ENCODE results near the gene PGP. TPM values are rescaled to one million over a fixed set of nuclear protein-coding genes. Genes with fewer than 3 reads are reported as not detected.

PGP gene
- total RNA-seq, 1 experiment from 2014 or later = 32.6 TPM

DNA sequence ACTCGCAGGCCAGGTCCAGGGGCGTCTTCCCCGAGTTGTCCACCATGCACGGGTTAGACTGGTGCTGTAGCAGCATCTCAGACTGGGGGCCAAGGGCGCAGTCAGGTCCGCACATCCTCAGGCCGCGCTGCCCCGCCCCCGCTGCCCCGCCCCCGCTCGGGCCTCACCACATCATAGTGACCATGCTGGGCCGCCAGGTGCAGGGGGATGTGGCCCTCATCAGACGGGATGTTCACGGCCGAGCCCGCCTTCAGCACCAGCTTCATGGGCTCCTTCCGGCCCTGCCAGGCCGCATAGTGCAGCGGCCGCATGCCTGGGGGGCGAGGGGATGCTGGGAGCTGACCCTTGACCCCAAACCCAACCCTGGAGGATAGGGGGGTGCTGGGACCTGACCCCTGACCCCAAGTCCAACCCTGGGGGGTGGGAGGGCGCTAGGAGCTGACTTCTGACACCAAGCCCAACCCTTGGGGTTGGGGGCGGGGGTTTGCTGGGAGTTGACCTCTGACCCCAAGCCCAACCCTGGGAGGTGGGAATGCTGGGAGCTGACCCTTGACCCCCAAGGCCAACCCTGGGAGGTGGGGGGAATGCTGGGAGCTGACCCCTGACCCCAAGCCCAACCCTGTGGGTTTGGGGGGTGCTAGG is 25.3 kb downstream of the PGP start (continued):
- TF ChIP-seq, protein P1, sequence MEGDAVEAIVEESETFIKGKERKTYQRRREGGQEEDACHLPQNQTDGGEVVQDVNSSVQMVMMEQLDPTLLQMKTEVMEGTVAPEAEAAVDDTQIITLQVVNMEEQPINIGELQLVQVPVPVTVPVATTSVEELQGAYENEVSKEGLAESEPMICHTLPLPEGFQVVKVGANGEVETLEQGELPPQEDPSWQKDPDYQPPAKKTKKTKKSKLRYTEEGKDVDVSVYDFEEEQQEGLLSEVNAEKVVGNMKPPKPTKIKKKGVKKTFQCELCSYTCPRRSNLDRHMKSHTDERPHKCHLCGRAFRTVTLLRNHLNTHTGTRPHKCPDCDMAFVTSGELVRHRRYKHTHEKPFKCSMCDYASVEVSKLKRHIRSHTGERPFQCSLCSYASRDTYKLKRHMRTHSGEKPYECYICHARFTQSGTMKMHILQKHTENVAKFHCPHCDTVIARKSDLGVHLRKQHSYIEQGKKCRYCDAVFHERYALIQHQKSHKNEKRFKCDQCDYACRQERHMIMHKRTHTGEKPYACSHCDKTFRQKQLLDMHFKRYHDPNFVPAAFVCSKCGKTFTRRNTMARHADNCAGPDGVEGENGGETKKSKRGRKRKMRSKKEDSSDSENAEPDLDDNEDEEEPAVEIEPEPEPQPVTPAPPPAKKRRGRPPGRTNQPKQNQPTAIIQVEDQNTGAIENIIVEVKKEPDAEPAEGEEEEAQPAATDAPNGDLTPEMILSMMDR (IDR thresholded peaks at IDR 0.05 in 2 of 3, conservative IDR thresholded peaks at IDR 0.05 in 1 of 3; ENCODE audit: borderline replicate concordance in 1 of 3, insufficient read depth in 1 of 3, low read depth in 2 of 3, low read length in 2 of 3) = no peak
- TF ChIP-seq TCF7L2 (IDR thresholded peaks at IDR 0.05; ENCODE audit: borderline replicate concordance, extremely low read depth, insufficient read depth, insufficient read length) = no peak
- no peak for TF ChIP-seq EZH2phosphoT487 (IDR thresholded peaks at IDR 0.05; ENCODE audit: borderline replicate concordance)
- TF ChIP-seq SIN3A (IDR thresholded peaks at IDR 0.05; ENCODE audit: low read depth) = no peak
- TF ChIP-seq, protein P2, sequence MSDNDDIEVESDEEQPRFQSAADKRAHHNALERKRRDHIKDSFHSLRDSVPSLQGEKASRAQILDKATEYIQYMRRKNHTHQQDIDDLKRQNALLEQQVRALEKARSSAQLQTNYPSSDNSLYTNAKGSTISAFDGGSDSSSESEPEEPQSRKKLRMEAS (IDR thresholded peaks at IDR 0.05) = no peak

DNA sequence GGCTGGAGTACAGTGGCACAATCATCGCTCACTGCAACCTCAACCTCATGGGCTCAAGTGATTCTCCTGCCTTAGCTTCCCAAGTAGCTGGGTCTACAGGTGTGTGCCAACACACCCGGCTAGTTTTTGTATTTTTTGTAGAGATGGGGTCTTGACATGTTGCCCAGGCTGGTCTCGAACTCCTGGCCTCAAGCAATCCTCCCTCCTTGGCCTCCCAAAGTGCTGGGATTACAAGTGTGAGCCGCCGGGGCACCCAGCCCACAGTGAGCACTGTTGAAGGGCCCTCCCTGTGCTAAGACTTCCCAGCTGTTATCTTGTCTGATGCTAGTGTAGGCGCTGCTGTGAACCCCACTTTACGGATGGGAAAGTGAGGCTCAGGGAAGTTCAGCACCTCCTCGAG is 26.2 kb downstream of the PGP start:
- Histone ChIP-seq H3K9me2 (ENCODE audit: insufficient read depth) (no peaks in the 10 kb centered on the region), H3K4me2 (ENCODE audit: low read length) (no peak overlapping the region), H3K9me3 (ENCODE audit: control insufficient read depth in 1 of 2, insufficient read depth in 1 of 2, low read depth in 1 of 2, low read length in 2 of 2) (no peaks in the 10 kb centered on the region), H3K4me3 (replicated peaks in 1 of 2; ENCODE audit: low read depth in 1 of 2, low read length in 2 of 2) (no peak overlapping the region), H3K79me2 (ENCODE audit: insufficient read depth, low read length) (no peaks in the 10 kb centered on the region), H4K20me1 (ENCODE audit: insufficient read depth) (no peaks in the 10 kb centered on the region), H3K4me1 (ENCODE audit: control insufficient read depth in 1 of 2, insufficient read depth in 2 of 2, low read length in 2 of 2) (no peaks in the 10 kb centered on the region), H3K27ac (ENCODE audit: low read depth, low read length) (no peak overlapping the region), H2AFZ (ENCODE audit: low read depth, low read length, poor library complexity, severe bottlenecking) (no peak overlapping the region), H3K9ac (ENCODE audit: low read length) (no peak overlapping the region), H3K36me3 (ENCODE audit: control insufficient read depth in 1 of 2, insufficient read depth in 2 of 2, low read length in 2 of 2) (no peaks in the 10 kb centered on the region), H3K27me3 (ENCODE audit: insufficient read depth, low read length) (no peaks in the 10 kb centered on the region)
- TF ChIP-seq SP1 (IDR thresholded peaks at IDR 0.05; ENCODE audit: low read depth) (no peak), POLR2A (IDR thresholded peaks at IDR 0.05; ENCODE audit: borderline replicate concordance, extremely low read depth, insufficient read depth, insufficient read length) (no peak), CEBPB (IDR thresholded peaks at IDR 0.05; ENCODE audit: low read depth) (no peak), EZH2 (IDR thresholded peaks at IDR 0.05) (no peak), TCF7L2 (IDR thresholded peaks at IDR 0.05; ENCODE audit: borderline replicate concordance, extremely low read depth, insufficient read depth, insufficient read length) (no peak), CBX3 (IDR thresholded peaks at IDR 0.05; ENCODE audit: low read depth) (no peak), EGR1 (IDR thresholded peaks at IDR 0.05; ENCODE audit: low read depth) (no peak), JUND (IDR thresholded peaks at IDR 0.05) (no peak), ZNF274 (IDR thresholded peaks at IDR 0.05; ENCODE audit: low read depth, low read length) (no peak)
- TF ChIP-seq, protein P3, sequence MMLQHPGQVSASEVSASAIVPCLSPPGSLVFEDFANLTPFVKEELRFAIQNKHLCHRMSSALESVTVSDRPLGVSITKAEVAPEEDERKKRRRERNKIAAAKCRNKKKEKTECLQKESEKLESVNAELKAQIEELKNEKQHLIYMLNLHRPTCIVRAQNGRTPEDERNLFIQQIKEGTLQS (IDR thresholded peaks at IDR 0.05) = no peak
- DNase-seq (ENCODE audit: low read depth, low spot score) = no peak
- no peak for ATAC-seq
- ChIA-PET CTCF (no interaction called here), RAD21 (ENCODE audit: low non-redundant PET in 1 of 2, low total read pairs in 2 of 2, uncharacterized antibody in 2 of 2, unreplicated experiment in 2 of 2) (no interaction called here), POLR2A (no interaction called here)
- BruUV-seq (replicated peaks) = no TSS peak
- intact Hi-C loops (cut with micrococcal nuclease) = no loop called here
